Mammary epithelial cell (primary cell): Measurements from ENCODE around the gene DAGLA.

Experiments
- EZH2 ChIP-seq: IDR thresholded peaks from 2 replicates; pipeline ENCODE4 v1.6.1; 2012; ENCODE audit warnings: low read length, inconsistent platforms, borderline replicate concordance
- TF ChIP-seq, protein P1 (sequence below), 2 donors: IDR thresholded peaks in 1 of 2; conservative IDR thresholded peaks in 1 of 2; 2 replicates each; pipeline ENCODE4 v1.5.1; 2011 to 2012; ENCODE audit warnings: inconsistent platforms in 2 of 2, low read length in 2 of 2, mild to moderate bottlenecking in 2 of 2, control low read depth in 1 of 2, low read depth in 1 of 2; ENCODE audit not compliant: insufficient read depth in 1 of 2; ENCODE audit errors: extremely low read depth in 1 of 2

DNA sequence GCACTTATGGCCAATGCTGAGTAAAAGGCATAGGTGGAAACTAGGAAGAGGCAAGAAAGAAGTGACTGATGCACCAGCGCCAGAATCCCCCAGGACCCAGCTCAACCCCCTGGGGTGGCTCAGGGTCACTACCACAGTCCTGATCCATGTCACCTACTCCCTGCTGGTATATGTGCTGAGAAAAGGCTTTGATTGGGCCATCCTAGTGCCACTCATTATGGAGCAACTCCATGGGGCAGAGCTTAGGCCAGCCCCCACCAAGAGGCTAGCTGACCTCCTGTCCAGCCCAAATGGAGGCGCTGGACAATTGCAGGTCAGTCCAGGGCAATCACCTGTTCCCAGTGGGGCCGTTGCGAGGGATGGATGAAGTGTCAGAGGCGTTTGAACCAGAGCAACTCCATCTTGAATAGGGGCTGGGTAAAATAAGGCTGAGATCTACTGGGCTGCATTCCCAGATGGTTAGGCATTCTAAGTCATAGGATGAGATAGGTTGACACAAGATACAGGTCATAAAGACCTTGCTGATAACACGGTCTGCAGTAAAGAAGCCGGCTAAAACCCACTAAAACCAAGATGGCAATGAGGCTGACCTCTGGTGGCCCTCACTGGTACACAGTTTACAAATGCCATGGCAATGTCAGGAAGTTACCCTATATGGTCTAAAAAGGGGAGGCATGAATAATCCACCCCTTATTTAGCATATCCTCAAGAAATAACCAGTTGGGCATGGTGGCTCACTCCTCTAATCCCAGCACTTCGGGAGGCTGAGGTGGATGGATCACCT lies 20.6 kb upstream of the DAGLA start:
- TF ChIP-seq, protein P1, sequence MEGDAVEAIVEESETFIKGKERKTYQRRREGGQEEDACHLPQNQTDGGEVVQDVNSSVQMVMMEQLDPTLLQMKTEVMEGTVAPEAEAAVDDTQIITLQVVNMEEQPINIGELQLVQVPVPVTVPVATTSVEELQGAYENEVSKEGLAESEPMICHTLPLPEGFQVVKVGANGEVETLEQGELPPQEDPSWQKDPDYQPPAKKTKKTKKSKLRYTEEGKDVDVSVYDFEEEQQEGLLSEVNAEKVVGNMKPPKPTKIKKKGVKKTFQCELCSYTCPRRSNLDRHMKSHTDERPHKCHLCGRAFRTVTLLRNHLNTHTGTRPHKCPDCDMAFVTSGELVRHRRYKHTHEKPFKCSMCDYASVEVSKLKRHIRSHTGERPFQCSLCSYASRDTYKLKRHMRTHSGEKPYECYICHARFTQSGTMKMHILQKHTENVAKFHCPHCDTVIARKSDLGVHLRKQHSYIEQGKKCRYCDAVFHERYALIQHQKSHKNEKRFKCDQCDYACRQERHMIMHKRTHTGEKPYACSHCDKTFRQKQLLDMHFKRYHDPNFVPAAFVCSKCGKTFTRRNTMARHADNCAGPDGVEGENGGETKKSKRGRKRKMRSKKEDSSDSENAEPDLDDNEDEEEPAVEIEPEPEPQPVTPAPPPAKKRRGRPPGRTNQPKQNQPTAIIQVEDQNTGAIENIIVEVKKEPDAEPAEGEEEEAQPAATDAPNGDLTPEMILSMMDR (conservative IDR thresholded peaks at IDR 0.05 in 1 of 2, IDR thresholded peaks at IDR 0.05 in 1 of 2; ENCODE audit: extremely low read depth in 1 of 2, insufficient read depth in 1 of 2, low read depth in 1 of 2, low read length in 2 of 2): no peak
- TF ChIP-seq EZH2: no peak
